Heart left ventricle (tissue), 16 donors: ENCODE data around the gene ATP2C1. TPM values are rescaled to one million over a fixed set of nuclear protein-coding genes. Genes with fewer than 3 reads are reported as not detected.

Experiments used
- ATAC-seq, 4 donors: fragments of 200-7000 bp; cut with Tn5 transposase; one replicate each; pipeline ENCODE4 v1.9.1; 2020 to 2022; ENCODE audit warnings: moderate library complexity in 4 of 4, mild to moderate bottlenecking in 3 of 4, moderate number of reproducible peaks in 1 of 4
- DNase-seq, 5 donors: peaks; one replicate each; pipeline ENCODE4 v3.0.0-alpha.2; 2020
- H3K27ac ChIP-seq, 12 donors: fragments of 200-600 bp; sonication (generic) in 4 of 12; one replicate each; pipeline versions ENCODE4 v1.5.0 to v1.8.0; 2016 to 2022; ENCODE audit warnings: mild to moderate bottlenecking in 2 of 12
- H3K27me3 ChIP-seq, 9 donors: fragments of 200-600 bp; sonication (generic) in 2 of 9; one replicate each; pipeline versions ENCODE4 v1.5.1 to v1.8.0; 2016 to 2022; ENCODE audit warnings: mild to moderate bottlenecking in 3 of 9
- H3K36me3 ChIP-seq, 9 donors: fragments of 200-600 bp; sonication (generic) in 2 of 9; one replicate each; pipeline versions ENCODE4 v1.5.0 to v1.8.0; 2018 to 2022; ENCODE audit warnings: mild to moderate bottlenecking in 2 of 9
- H3K4me1 ChIP-seq, 12 donors: fragments of 200-600 bp; sonication (generic) in 4 of 12; one replicate each; pipeline versions ENCODE4 v1.5.0 to v1.8.0; 2016 to 2022; ENCODE audit warnings: mild to moderate bottlenecking in 3 of 12
- H3K4me3 ChIP-seq, 12 donors: fragments of 200-600 bp; sonication (generic) in 4 of 12; one replicate each; pipeline versions ENCODE4 v1.5.0 to v1.8.0; 2017 to 2022; ENCODE audit warnings: mild to moderate bottlenecking in 9 of 12, moderate library complexity in 4 of 12
- H3K9me3 ChIP-seq, 12 donors: fragments of 200-600 bp; sonication (generic) in 4 of 12; one replicate each; pipeline versions ENCODE4 v1.5.0 to v1.8.0; 2016 to 2022; ENCODE audit warnings: mild to moderate bottlenecking in 1 of 12
- POLR2A ChIP-seq, 2 donors: fragments of 450-650 bp; IDR thresholded peaks; one replicate each; pipeline ENCODE4 v1.6.1; 2017; ENCODE audit warnings: antibody characterized with exemption in 2 of 2, mild to moderate bottlenecking in 2 of 2, moderate library complexity in 2 of 2
- WGBS, 4 donors: extraction: QIAGEN DNeasy Blood & Tissue Kit in 2 of 4; methylation state at CpG; one replicate each; pipeline versions ENCODE4 v1.1.5 to v1.1.7; 2013 to 2018; 5-methylcytosine and 5-hydroxymethylcytosine counted together
- intact Hi-C, 10 donors: fragments of 100-400 bp; cut with DNase I; formaldehyde crosslinking; loops; one replicate each; pipeline versions ENCODE4 v1.11.1 to v1.14.2; 2022
- polyA plus RNA-seq, 2 donors: library from polyadenylated mRNA; stranded (reverse); fragments of 200-250 nt; gene quantifications; one replicate each; pipeline ENCODE4 v1.2.3, GENCODE V29; 2013
- total RNA-seq, 9 donors: library from RNA; depleted of rRNA in 2 of 9; stranded (reverse); fragments of >200 nt in 2 of 9; fragmentation: NEBNext Ultra II Directional in 3 of 9; extraction: Animal tissue kit (Norgen Biotek cat#: 25700) in 3 of 9; gene quantifications; one replicate each; pipeline versions ENCODE4 v1.1.0 to v1.2.4, GENCODE V29; 2016 to 2023
- TF ChIP-seq, protein P1 (sequence below), 12 donors: fragments of 200-600 bp; sonication (generic) in 4 of 12; IDR thresholded peaks; one replicate each; pipeline versions ENCODE4 v1.5.0 to v1.8.0; 2018 to 2022; ENCODE audit warnings: antibody characterized with exemption in 12 of 12, mild to moderate bottlenecking in 5 of 12
- donor health status: ischemic (EF 13 %, LVEDD 7.1; RV severe dilation, severe dysfunction).
- donor health status: healthy with polysubstance abuse.
- donor health status: DM: no; HTN: yes; CAD: no.
- donor health status: DM: no; HTN: no; CAD: no.
- donor health status: ischemic (EF 25% LVEDD 6.9; RV normal size, moderate dysfunction).
- donor health status: ischemic (EF 25% LVEDD 5.7; RV mildly dilated, moderate dysfunction).
- donor health status: healthy.
- donor health status: DM: yes; HTN: yes; CAD: no.
- donor health status: ischemic (EF 35%, LVEDD 5.7; RV mildly dilated, moderate dysfunction).
- donor health status: nonischemic (EF 11% LVEDD 7.7; RV severe dilation, severe dysfunction).
- donor health status: DM: yes; HTN: yes; CAD: no.
- donor health status: PGD.
- donor health status: ischemic (EF 29% LVEDD 5.4; RV normal size, mild dysfunction).
- donor health status: nonischemic (EF 23%, LVEDD 6.1; RV moderate dilation, normal function).

ATP2C1 gene
- total and polyA plus RNA-seq, 11 donors: 26.1 to 74.4 (median 60.1) TPM

DNA sequence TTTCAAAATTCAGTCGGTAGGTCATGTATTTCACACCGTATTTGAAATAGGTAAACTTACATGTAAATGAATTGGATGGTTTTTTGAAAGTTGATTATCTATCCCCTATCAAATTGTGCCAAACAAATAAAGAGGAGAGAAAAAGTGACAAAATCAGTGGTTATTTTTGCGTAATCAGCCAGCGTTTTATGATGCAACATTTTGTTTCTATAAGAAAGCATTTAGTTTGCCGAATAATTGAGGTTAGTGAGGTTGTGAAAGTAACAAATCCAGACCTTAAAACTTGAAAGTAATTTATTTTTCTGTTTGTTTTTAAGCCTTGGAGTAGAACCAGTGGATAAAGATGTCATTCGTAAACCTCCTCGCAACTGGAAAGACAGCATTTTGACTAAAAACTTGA is 103.4 kb downstream of the ATP2C1 start:
- TF ChIP-seq, protein P1, sequence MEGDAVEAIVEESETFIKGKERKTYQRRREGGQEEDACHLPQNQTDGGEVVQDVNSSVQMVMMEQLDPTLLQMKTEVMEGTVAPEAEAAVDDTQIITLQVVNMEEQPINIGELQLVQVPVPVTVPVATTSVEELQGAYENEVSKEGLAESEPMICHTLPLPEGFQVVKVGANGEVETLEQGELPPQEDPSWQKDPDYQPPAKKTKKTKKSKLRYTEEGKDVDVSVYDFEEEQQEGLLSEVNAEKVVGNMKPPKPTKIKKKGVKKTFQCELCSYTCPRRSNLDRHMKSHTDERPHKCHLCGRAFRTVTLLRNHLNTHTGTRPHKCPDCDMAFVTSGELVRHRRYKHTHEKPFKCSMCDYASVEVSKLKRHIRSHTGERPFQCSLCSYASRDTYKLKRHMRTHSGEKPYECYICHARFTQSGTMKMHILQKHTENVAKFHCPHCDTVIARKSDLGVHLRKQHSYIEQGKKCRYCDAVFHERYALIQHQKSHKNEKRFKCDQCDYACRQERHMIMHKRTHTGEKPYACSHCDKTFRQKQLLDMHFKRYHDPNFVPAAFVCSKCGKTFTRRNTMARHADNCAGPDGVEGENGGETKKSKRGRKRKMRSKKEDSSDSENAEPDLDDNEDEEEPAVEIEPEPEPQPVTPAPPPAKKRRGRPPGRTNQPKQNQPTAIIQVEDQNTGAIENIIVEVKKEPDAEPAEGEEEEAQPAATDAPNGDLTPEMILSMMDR (IDR thresholded peaks at IDR 0.05): no peak
- no peak for TF ChIP-seq POLR2A (IDR thresholded peaks at IDR 0.05)
- WGBS, 4 donors: 93 to 97% (median 96%) methylated on average over 7 of the region's 7 CpGs
- no peaks in the 10 kb centered on the region for H3K4me1 ChIP-seq
- H3K27ac ChIP-seq: no peak overlapping the region
- DNase-seq (no peak), ATAC-seq (no peak)
- no peaks in the 10 kb centered on the region for H3K27me3 ChIP-seq
- H3K4me3 ChIP-seq: no peak overlapping the region
- peaks cover 0 to 100% (median 86%) of the 10 kb centered on the region in 9 donors for H3K36me3 ChIP-seq
- H3K9me3 ChIP-seq: no peaks in the 10 kb centered on the region
- intact Hi-C loops: no loop called here

GRCh38 chr3:131001071-131001470 is 107.2 kb downstream of the ATP2C1 start:
- intact Hi-C loops: no loop called here
- Histone ChIP-seq H3K4me3 (no peak overlapping the region), H3K9me3 (no peaks in the 10 kb centered on the region), H3K27me3 (no peaks in the 10 kb centered on the region), H3K4me1 (peaks cover 0 to 6% (median 0%) of the 10 kb centered on the region in 12 donors), H3K36me3 (peaks cover 0 to 99% (median 56%) of the 10 kb centered on the region in 9 donors), H3K27ac (no peak overlapping the region)
- DNase-seq (no peak), ATAC-seq (no peak)
- 85 to 92% (median 88%) methylated on average over 1 of the region's 1 CpG for WGBS, 4 donors
- no peak for TF ChIP-seq POLR2A (IDR thresholded peaks at IDR 0.05)
- TF ChIP-seq, protein P1 (IDR thresholded peaks at IDR 0.05): no peak

DNA sequence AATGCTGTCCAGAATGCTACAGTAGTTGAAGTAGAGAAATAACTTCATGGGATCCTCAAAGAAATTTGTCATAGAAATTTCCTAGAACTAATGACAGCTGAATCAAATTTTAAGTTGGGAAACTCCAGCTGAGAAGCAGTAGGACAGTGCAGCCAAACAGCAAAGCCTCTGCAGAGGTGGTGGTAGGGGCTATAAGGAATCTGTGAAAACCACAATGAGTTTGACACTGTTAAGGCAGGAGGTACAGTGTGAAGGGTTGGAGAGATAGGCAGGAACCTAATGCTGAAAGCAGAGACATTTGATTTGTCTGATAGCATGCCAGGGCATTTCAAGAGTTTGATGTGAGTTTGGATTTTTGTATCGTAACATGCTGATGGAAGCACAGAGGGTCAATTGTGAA is 110.7 kb downstream of the ATP2C1 start:
- H3K9me3 ChIP-seq: no peaks in the 10 kb centered on the region
- H3K27me3 ChIP-seq: no peaks in the 10 kb centered on the region
- H3K36me3 ChIP-seq: peaks cover 0 to 93% (median 47%) of the 10 kb centered on the region in 9 donors
- H3K27ac ChIP-seq: no peak overlapping the region
- no peak for ATAC-seq
- H3K4me1 ChIP-seq: peaks cover 0 to 6% (median 0%) of the 10 kb centered on the region in 12 donors
- TF ChIP-seq, protein P1 (IDR thresholded peaks at IDR 0.05): no peak
- TF ChIP-seq POLR2A (IDR thresholded peaks at IDR 0.05): no peak
- no peak overlapping the region for H3K4me3 ChIP-seq
- intact Hi-C loops: no loop called here
- WGBS, 4 donors: 93 to 97% (median 95%) methylated on average over 1 of the region's 1 CpG
- DNase-seq: no peak

GRCh38 chr3:131007256-131007655 is 113.4 kb downstream of the ATP2C1 start:
- Histone ChIP-seq H3K4me1 (peaks cover 0 to 6% (median 0%) of the 10 kb centered on the region in 12 donors), H3K36me3 (peaks cover 0 to 95% (median 45%) of the 10 kb centered on the region in 9 donors), H3K9me3 (no peaks in the 10 kb centered on the region), H3K27ac (no peak overlapping the region), H3K4me3 (no peak overlapping the region), H3K27me3 (no peaks in the 10 kb centered on the region)
- intact Hi-C loops: no loop called here
- TF ChIP-seq, protein P1 (IDR thresholded peaks at IDR 0.05): no peak
- no peak for TF ChIP-seq POLR2A (IDR thresholded peaks at IDR 0.05)
- DNase-seq (no peak), ATAC-seq (no peak)
- WGBS, 4 donors: 94 to 98% (median 97%) methylated on average over 2 of the region's 2 CpGs
